WERI-Rb-1 (cell line): ENCODE data around the gene DCC.
"Not testable (repeated sequence)": the region's sequence is repeated elsewhere in the genome, so short reads cannot be mapped to it uniquely, and the experiment has no call there.

Experiments
- DNase-seq: peaks from one replicate; pipeline ENCODE4 v3.0.0-alpha.2; 2020
- H3K27ac ChIP-seq: fragments of 250-450 bp; sonication (Bioruptor Pico); 2 replicates; pipeline ENCODE4 v1.5.1; 2020; ENCODE audit warnings: mild to moderate bottlenecking, moderate library complexity
- H3K27me3 ChIP-seq: fragments of 250-450 bp; sonication (Bioruptor Pico); 2 replicates; pipeline ENCODE4 v1.5.1; 2021; ENCODE audit warnings: mild to moderate bottlenecking, low read depth, moderate library complexity; ENCODE audit not compliant: insufficient read depth, severe bottlenecking
- H3K36me3 ChIP-seq: fragments of 250-450 bp; sonication (Bioruptor Pico); 2 replicates; pipeline ENCODE4 v1.5.1; 2020; ENCODE audit warnings: mild to moderate bottlenecking, moderate library complexity
- H3K4me3 ChIP-seq: 2 replicates; pipeline ENCODE4 v1.5.1; 2011; ENCODE audit warnings: low read depth, mild to moderate bottlenecking, control low read depth, low read length
- H3K9me3 ChIP-seq: fragments of 250-450 bp; sonication (Bioruptor Pico); 2 replicates; pipeline ENCODE4 v1.5.1; 2021; ENCODE audit warnings: mild to moderate bottlenecking, moderate library complexity; ENCODE audit not compliant: severe bottlenecking
- TF ChIP-seq, protein P1 (sequence below): IDR thresholded peaks from 2 replicates; pipeline ENCODE4 v1.5.1; 2011; ENCODE audit warnings: low read depth, mild to moderate bottlenecking, control low read depth, inconsistent platforms, low read length

DCC gene

DNA sequence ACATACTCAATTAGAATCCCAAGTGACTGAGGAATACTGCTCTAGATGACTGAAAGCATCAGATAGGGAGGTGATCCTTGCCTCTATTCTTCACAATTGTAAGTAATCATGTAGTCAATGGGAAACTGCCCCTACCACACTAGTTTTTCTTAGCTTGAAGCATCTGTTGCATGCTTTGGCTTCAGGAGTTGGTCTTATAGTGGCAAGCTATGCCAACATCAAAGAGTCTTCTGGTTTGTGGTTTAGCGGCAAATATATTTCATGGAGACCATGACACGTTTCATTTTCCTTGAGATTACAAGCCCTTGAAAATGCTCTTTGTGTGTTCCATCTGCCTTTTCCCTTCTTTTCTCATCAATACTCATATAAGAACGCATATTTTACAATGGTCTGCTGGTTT lies 12.9 kb downstream of the DCC start:
- no peaks in the 10 kb centered on the region for H3K36me3 ChIP-seq
- no peak for DNase-seq
- H3K4me3 ChIP-seq, result no peak overlapping the region
- H3K27me3 ChIP-seq, result no peaks in the 10 kb centered on the region
- H3K27ac ChIP-seq, result no peak overlapping the region
- H3K9me3 ChIP-seq, result no peaks in the 10 kb centered on the region
- TF ChIP-seq, protein P1, sequence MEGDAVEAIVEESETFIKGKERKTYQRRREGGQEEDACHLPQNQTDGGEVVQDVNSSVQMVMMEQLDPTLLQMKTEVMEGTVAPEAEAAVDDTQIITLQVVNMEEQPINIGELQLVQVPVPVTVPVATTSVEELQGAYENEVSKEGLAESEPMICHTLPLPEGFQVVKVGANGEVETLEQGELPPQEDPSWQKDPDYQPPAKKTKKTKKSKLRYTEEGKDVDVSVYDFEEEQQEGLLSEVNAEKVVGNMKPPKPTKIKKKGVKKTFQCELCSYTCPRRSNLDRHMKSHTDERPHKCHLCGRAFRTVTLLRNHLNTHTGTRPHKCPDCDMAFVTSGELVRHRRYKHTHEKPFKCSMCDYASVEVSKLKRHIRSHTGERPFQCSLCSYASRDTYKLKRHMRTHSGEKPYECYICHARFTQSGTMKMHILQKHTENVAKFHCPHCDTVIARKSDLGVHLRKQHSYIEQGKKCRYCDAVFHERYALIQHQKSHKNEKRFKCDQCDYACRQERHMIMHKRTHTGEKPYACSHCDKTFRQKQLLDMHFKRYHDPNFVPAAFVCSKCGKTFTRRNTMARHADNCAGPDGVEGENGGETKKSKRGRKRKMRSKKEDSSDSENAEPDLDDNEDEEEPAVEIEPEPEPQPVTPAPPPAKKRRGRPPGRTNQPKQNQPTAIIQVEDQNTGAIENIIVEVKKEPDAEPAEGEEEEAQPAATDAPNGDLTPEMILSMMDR, result no peak

- H3K4me3 ChIP-seq, result no peak overlapping the region
- no peak overlapping the region for H3K27ac ChIP-seq
- H3K9me3 ChIP-seq, result no peaks in the 10 kb centered on the region
- TF ChIP-seq, protein P1, result no peak
- H3K36me3 ChIP-seq, result no peaks in the 10 kb centered on the region
- no peak for DNase-seq
- H3K27me3 ChIP-seq, result no peaks in the 10 kb centered on the region
These were observed 13.6 kb downstream of the DCC start for GRCh38 chr18:52353589-52353988.

GRCh38 chr18:52363861-52364260 lies 23.9 kb downstream of the DCC start:
- no peak overlapping the region for H3K27ac ChIP-seq
- H3K4me3 ChIP-seq, result no peak overlapping the region
- H3K36me3 ChIP-seq, result no peaks in the 10 kb centered on the region
- no peaks in the 10 kb centered on the region for H3K9me3 ChIP-seq
- TF ChIP-seq, protein P1, result no peak
- no peaks in the 10 kb centered on the region for H3K27me3 ChIP-seq
- DNase-seq, result no peak

- not testable (repeated sequence) for H3K9me3 ChIP-seq, H3K36me3 ChIP-seq, H3K27me3 ChIP-seq, DNase-seq, H3K4me3 ChIP-seq, H3K27ac ChIP-seq
These were observed 26.9 kb downstream of the DCC start for GRCh38 chr18:52366851-52367250.

- Histone ChIP-seq H3K36me3 (no peaks in the 10 kb centered on the region), H3K4me3 (no peak overlapping the region), H3K9me3 (no peaks in the 10 kb centered on the region), H3K27ac (no peak overlapping the region), H3K27me3 (no peaks in the 10 kb centered on the region)
- DNase-seq, result no peak
- TF ChIP-seq, protein P1, result no peak
These were observed 28.2 kb downstream of the DCC start for GRCh38 chr18:52367953-52368742.

DNA sequence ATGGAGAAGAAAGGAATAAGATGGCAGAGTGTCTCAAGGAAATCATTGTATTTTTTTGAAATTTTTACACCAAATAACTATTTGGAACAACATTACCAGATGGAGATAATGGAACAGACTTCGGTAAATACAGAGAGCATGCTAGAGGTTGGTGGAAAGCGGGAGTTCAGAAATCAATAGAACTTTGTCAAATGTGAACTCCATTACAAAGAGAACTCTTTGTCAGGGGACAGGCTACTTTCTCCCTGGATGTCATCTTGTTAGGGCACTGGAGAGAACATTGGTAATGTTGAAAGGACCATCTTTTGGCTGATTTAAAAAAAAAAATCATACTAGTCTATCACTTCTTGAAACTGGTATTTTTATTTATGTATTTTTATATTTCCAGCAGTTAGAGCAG lies 30.8 kb downstream of the DCC start:
- TF ChIP-seq, protein P1, result no peak
- DNase-seq, result no peak
- H3K36me3 ChIP-seq, result no peaks in the 10 kb centered on the region
- H3K27me3 ChIP-seq, result no peaks in the 10 kb centered on the region
- H3K9me3 ChIP-seq, result no peaks in the 10 kb centered on the region
- no peak overlapping the region for H3K27ac ChIP-seq
- H3K4me3 ChIP-seq, result no peak overlapping the region
